HCT116 (cell line): Measurements from ENCODE around the gene ZNF385A. TPM values are rescaled to one million over a fixed set of nuclear protein-coding genes. Genes with fewer than 3 reads are reported as not detected.

Experiments
- ATAC-seq: fragments of 200-7000 bp; cut with Tn5 transposase; 2 replicates; pipeline ENCODE4 v1.9.1; 2020; ENCODE audit warnings: mild to moderate bottlenecking, moderate library complexity
- BruUV-seq: library from RNA; stranded (reverse); fragments of 400-500 nt; replicated peaks from 2 replicates; lab custom pipeline; 2021; lab: Mats Ljungman, UMichigan
- CTCF ChIA-PET: fragments of 300-600 bp; sonication (Branson Sonifier 250); formaldehyde crosslinking; loops from one replicate; lab custom pipeline; 2021; ENCODE audit warnings: antibody characterized with exemption; lab: Charles Lee
- POLR2A ChIA-PET: fragments of 300-600, 350-600 bp; sonication (Branson Sonifier 250); formaldehyde crosslinking; loops from one replicate; lab custom pipeline; 2021; ENCODE audit warnings: antibody characterized with exemption; lab: Charles Lee
- RAD21 ChIA-PET, 2 experiments: fragments of 300-600 bp; sonication (Branson Sonifier 250); formaldehyde crosslinking; loops; one replicate each; lab custom pipeline; 2023; ENCODE audit warnings: low total read pairs in 2 of 2; ENCODE audit not compliant: uncharacterized antibody in 2 of 2, unreplicated experiment in 2 of 2, low non-redundant PET in 1 of 2; lab: Charles Lee
- DNase-seq: peaks from one replicate; pipeline ENCODE4 v3.0.0-alpha.2; 2010; ENCODE audit warnings: low read depth, low spot score
- H2AFZ ChIP-seq: fragments of 200-600 bp; shearing (Covaris generic), sonication (generic); 2 replicates; pipeline ENCODE4 v1.6.1; 2017; ENCODE audit warnings: low read depth, mixed run types, mixed read lengths, antibody characterized with exemption, low read length; ENCODE audit not compliant: poor library complexity, severe bottlenecking
- H3K27ac ChIP-seq: 2 replicates; pipeline ENCODE4 v1.5.1; 2012; ENCODE audit warnings: low read depth, low read length
- H3K27me3 ChIP-seq: fragments of 200-600 bp; sonication (generic); 2 replicates; pipeline ENCODE4 v1.6.1; 2016; ENCODE audit warnings: mixed run types, low read length, mixed read lengths; ENCODE audit not compliant: insufficient read depth
- H3K36me3 ChIP-seq, 2 experiments: fragments of 200-500 bp in 1 of 2; fragments of 200-600 bp in 1 of 2; sonication (Bioruptor generic) in 1 of 2; sonication (generic) in 1 of 2; 2 replicates each; pipeline versions ENCODE4 v1.5.1 to v1.6.1; 2014 to 2016; ENCODE audit warnings: low read length in 2 of 2, inconsistent platforms in 1 of 2, mixed read lengths in 1 of 2, mixed run types in 1 of 2; ENCODE audit not compliant: insufficient read depth in 2 of 2, control insufficient read depth in 1 of 2
- H3K4me1 ChIP-seq, 2 experiments: fragments of 200-600 bp in 1 of 2; sonication (generic) in 1 of 2; 2 replicates each; pipeline versions ENCODE4 v1.5.1 to v1.6.1; 2012 to 2017; ENCODE audit warnings: low read length in 2 of 2, inconsistent platforms in 1 of 2, mild to moderate bottlenecking in 1 of 2, mixed read lengths in 1 of 2, mixed run types in 1 of 2, moderate library complexity in 1 of 2; ENCODE audit not compliant: insufficient read depth in 2 of 2, control insufficient read depth in 1 of 2
- H3K4me2 ChIP-seq: fragments of 200-600 bp; sonication (generic); 2 replicates; pipeline ENCODE4 v1.6.1; 2017; ENCODE audit warnings: mixed run types, low read length, mixed read lengths
- H3K4me3 ChIP-seq, 2 experiments: fragments of 200-600 bp in 1 of 2; sonication (generic) in 1 of 2; replicated peaks in 1 of 2; 2 replicates each; pipeline ENCODE4 v1.5.1; 2011 to 2016; ENCODE audit warnings: low read length in 2 of 2, control low read depth in 1 of 2, low read depth in 1 of 2, mild to moderate bottlenecking in 1 of 2, mixed read lengths in 1 of 2, mixed run types in 1 of 2
- H3K79me2 ChIP-seq: fragments of 200-600 bp; sonication (generic); 2 replicates; pipeline ENCODE4 v1.6.1; 2017; ENCODE audit warnings: mild to moderate bottlenecking, mixed run types, low read length, moderate library complexity, mixed read lengths; ENCODE audit not compliant: insufficient read depth
- H3K9ac ChIP-seq: fragments of 200-600 bp; sonication (generic); 2 replicates; pipeline ENCODE4 v1.6.1; 2016; ENCODE audit warnings: low read length, mixed read lengths
- H3K9me2 ChIP-seq: fragments of 200-600 bp; sonication (generic), shearing (Covaris generic); 2 replicates; pipeline ENCODE4 v1.6.1; 2017; ENCODE audit warnings: mixed run types, mild to moderate bottlenecking, moderate library complexity; ENCODE audit not compliant: insufficient read depth
- H3K9me3 ChIP-seq, 2 experiments: fragments of 200-500 bp in 1 of 2; fragments of 200-600 bp in 1 of 2; sonication (Bioruptor generic) in 1 of 2; sonication (generic) in 1 of 2; 2 replicates each; pipeline ENCODE4 v1.6.1; 2014 to 2017; ENCODE audit warnings: low read length in 2 of 2, mixed read lengths in 2 of 2, inconsistent platforms in 1 of 2, low read depth in 1 of 2, mild to moderate bottlenecking in 1 of 2, mixed run types in 1 of 2, moderate library complexity in 1 of 2; ENCODE audit not compliant: control insufficient read depth in 1 of 2, insufficient read depth in 1 of 2
- H4K20me1 ChIP-seq: fragments of 200-600 bp; sonication (generic), shearing (Covaris generic); 2 replicates; pipeline ENCODE4 v1.6.1; 2017; ENCODE audit warnings: mixed run types, mild to moderate bottlenecking, moderate library complexity; ENCODE audit not compliant: insufficient read depth
- ATF3 ChIP-seq: IDR thresholded peaks from 2 replicates; pipeline ENCODE4 v1.6.1; 2012
- CBX3 ChIP-seq: IDR thresholded peaks from 2 replicates; pipeline ENCODE4 v1.6.1; 2012; ENCODE audit warnings: low read depth
- CEBPB ChIP-seq: IDR thresholded peaks from 2 replicates; pipeline ENCODE4 v1.6.1; 2012; ENCODE audit warnings: low read depth
- EZH2 ChIP-seq: fragments of 200-600 bp; sonication (generic); IDR thresholded peaks from 2 replicates; pipeline ENCODE4 v1.6.1; 2017; ENCODE audit warnings: antibody characterized with exemption, mixed run types
- EZH2phosphoT487 ChIP-seq: fragments of 200-600 bp; IDR thresholded peaks from 2 replicates; pipeline ENCODE4 v1.6.1; 2018; ENCODE audit warnings: antibody characterized with exemption, borderline replicate concordance
- FOSL1 ChIP-seq: IDR thresholded peaks from 2 replicates; pipeline ENCODE4 v1.6.1; 2012; ENCODE audit warnings: low read depth
- JUND ChIP-seq: IDR thresholded peaks from 2 replicates; pipeline ENCODE4 v1.6.1; 2012
- POLR2A ChIP-seq: IDR thresholded peaks from 2 replicates; pipeline ENCODE4 v1.7.0; 2011; ENCODE audit warnings: borderline replicate concordance; ENCODE audit not compliant: insufficient read depth, insufficient read length; ENCODE audit errors: extremely low read depth
- REST ChIP-seq: IDR thresholded peaks from 2 replicates; pipeline ENCODE4 v1.6.1; 2012; ENCODE audit warnings: low read depth
- SIN3A ChIP-seq: IDR thresholded peaks from 2 replicates; pipeline ENCODE4 v1.6.1; 2012; ENCODE audit warnings: low read depth
- SP1 ChIP-seq: IDR thresholded peaks from 2 replicates; pipeline ENCODE4 v1.6.1; 2012; ENCODE audit warnings: low read depth
- SRF ChIP-seq: IDR thresholded peaks from 2 replicates; pipeline ENCODE4 v1.6.1; 2012; ENCODE audit warnings: low read depth
- TCF7L2 ChIP-seq: IDR thresholded peaks from 2 replicates; pipeline ENCODE4 v1.7.0; 2011; ENCODE audit warnings: borderline replicate concordance, inconsistent platforms; ENCODE audit not compliant: insufficient read depth, insufficient read length; ENCODE audit errors: extremely low read depth
- intact Hi-C: fragments of 100-400 bp; cut with micrococcal nuclease; formaldehyde crosslinking; loops from 2 replicates; pipeline ENCODE4 v1.10.0; 2022
- total RNA-seq: library from RNA; stranded (reverse); gene quantifications from one replicate; pipeline ENCODE4 v1.2.1, GENCODE V29; 2021; ENCODE audit not compliant: unreplicated experiment

ZNF385A gene
- total RNA-seq, 1 experiment from 2014 or later = 34.7 TPM

GRCh38 chr12:54356951-54357356 lies 27.6 kb downstream of the ZNF385A start:
- no TSS peak for BruUV-seq
- H3K79me2 ChIP-seq = no peaks in the 10 kb centered on the region
- ChIA-PET POLR2A (no interaction called here), RAD21 (no interaction called here), CTCF (interaction anchor here (0.5 to 3.3 kb wide), 3 partner anchors 12 to 20 kb away, joined by 3 to 27 read pairs (median 5); no protein-coding TSS in a partner anchor)
- H4K20me1 ChIP-seq = no peaks in the 10 kb centered on the region
- H3K9ac ChIP-seq = no peak overlapping the region
- H3K4me1 ChIP-seq = peaks cover 26 to 38% of the 10 kb centered on the region in 2 experiments
- H3K9me3 ChIP-seq = no peaks in the 10 kb centered on the region
- no peaks in the 10 kb centered on the region for H3K27me3 ChIP-seq
- H3K27ac ChIP-seq = no peak overlapping the region
- TF ChIP-seq FOSL1 (no peak), EZH2phosphoT487 (no peak), REST (no peak), SRF (no peak), SIN3A (no peak)
- DNase-seq = no peak
- H3K9me2 ChIP-seq = no peaks in the 10 kb centered on the region
- no peaks in the 10 kb centered on the region for H3K36me3 ChIP-seq
- intact Hi-C loops = no loop called here
- H3K4me3 ChIP-seq = no peak overlapping the region
- no peak overlapping the region for H3K4me2 ChIP-seq
- no peak overlapping the region for H2AFZ ChIP-seq
- no peak for ATAC-seq

GRCh38 chr12:54356228-54356627 lies 28.3 kb downstream of the ZNF385A start:
- Histone ChIP-seq H3K36me3 (peaks cover 0 to 2% of the 10 kb centered on the region in 2 experiments; a peak in 1 of 4 replicates), H4K20me1 (no peaks in the 10 kb centered on the region), H3K4me3 (no peak overlapping the region), H3K9ac (no peak overlapping the region), H3K27ac (no peak overlapping the region), H2AFZ (no peak overlapping the region), H3K79me2 (no peaks in the 10 kb centered on the region), H3K9me3 (no peaks in the 10 kb centered on the region), H3K4me1 (peaks cover 26 to 38% of the 10 kb centered on the region in 2 experiments), H3K9me2 (no peaks in the 10 kb centered on the region), H3K27me3 (no peaks in the 10 kb centered on the region), H3K4me2 (no peak overlapping the region)
- ChIA-PET RAD21 (no interaction called here), POLR2A (interaction anchor here (0.6 kb wide), 1 partner anchor 1931 kb away, joined by 5 read pairs; no protein-coding TSS in a partner anchor), CTCF (interaction anchor here (1.7 to 3.3 kb wide), 2 partner anchors 14 to 20 kb away, joined by 5 to 27 read pairs; no protein-coding TSS in a partner anchor)
- DNase-seq = no peak
- no TSS peak for BruUV-seq
- ATAC-seq = no peak
- intact Hi-C loops = no loop called here
- TF ChIP-seq EZH2 = no peak
- TF ChIP-seq CBX3 = no peak
- no peak for TF ChIP-seq JUND
- no peak for TF ChIP-seq ATF3
- no peak for TF ChIP-seq EZH2phosphoT487
- no peak for TF ChIP-seq SP1
- TF ChIP-seq TCF7L2 = no peak
- no peak for TF ChIP-seq CEBPB
- no peak for TF ChIP-seq POLR2A
